Right lobe of liver (tissue), 6 donors: ENCODE data around the gene RELB. TPM values are rescaled to one million over a fixed set of nuclear protein-coding genes. Genes with fewer than 3 reads are reported as not detected.

ENCODE experiments used
- ATAC-seq, 4 donors: fragments of 200-7000 bp; cut with Tn5 transposase; one replicate each; pipeline ENCODE4 v1.9.1; 2020; ENCODE audit warnings: mild to moderate bottlenecking in 4 of 4, moderate library complexity in 4 of 4
- DNase-seq, 3 donors: peaks; one replicate each; pipeline ENCODE4 v3.0.0-alpha.2; 2020
- H3K27ac ChIP-seq, 3 donors: fragments of 200-600 bp; one replicate each; pipeline ENCODE4 v1.8.0; 2022
- H3K27me3 ChIP-seq, 2 donors: fragments of 200-600 bp; one replicate each; pipeline ENCODE4 v1.8.0; 2022
- H3K36me3 ChIP-seq, 4 donors: fragments of 200-600 bp; sonication (generic) in 1 of 4; one replicate each; pipeline versions ENCODE4 v1.5.1 to v1.8.0; 2017 to 2022; ENCODE audit warnings: control low read depth in 1 of 4
- H3K4me1 ChIP-seq, 4 donors: fragments of 200-600 bp; sonication (generic) in 1 of 4; one replicate each; pipeline versions ENCODE4 v1.5.1 to v1.8.0; 2017 to 2022; ENCODE audit warnings: control low read depth in 1 of 4
- H3K4me3 ChIP-seq, 3 donors: fragments of 200-600 bp; one replicate each; pipeline ENCODE4 v1.8.0; 2022
- H3K9me3 ChIP-seq, 4 donors: fragments of 200-600 bp; sonication (generic) in 1 of 4; one replicate each; pipeline versions ENCODE4 v1.5.1 to v1.8.0; 2017 to 2022; ENCODE audit warnings: control low read depth in 1 of 4
- CTCF ChIP-seq, 4 donors: fragments of 200-600 bp in 3 of 4; fragments of 450-650 bp in 1 of 4; IDR thresholded peaks; one replicate each; pipeline versions ENCODE4 v1.5.1 to v1.8.0; 2016 to 2022; ENCODE audit warnings: antibody characterized with exemption in 4 of 4, mild to moderate bottlenecking in 2 of 4
- POLR2A ChIP-seq: fragments of 450-650 bp; IDR thresholded peaks from one replicate; pipeline ENCODE4 v1.6.1; 2017; ENCODE audit warnings: antibody characterized with exemption, mild to moderate bottlenecking
- WGBS: methylation state at CpG from one replicate; pipeline ENCODE4 v1.1.6; 2018; ENCODE audit warnings: low coverage, low lambda C conversion rate; ENCODE audit not compliant: insufficient coverage; ENCODE audit errors: missing lambda C conversion rate; 5-methylcytosine and 5-hydroxymethylcytosine counted together
- intact Hi-C, 2 donors: fragments of 100-400 bp; cut with DNase I; formaldehyde crosslinking; loops; one replicate each; pipeline versions ENCODE4 v1.11.2 to v1.14.1; 2022
- total RNA-seq, 6 experiments: library from RNA; depleted of rRNA in 2 of 6; stranded (reverse); fragments of >200 nt in 2 of 6; fragmentation: NEBNext Ultra II Directional in 3 of 6; extraction: Animal tissue kit (Norgen Biotek cat#: 25700) in 3 of 6; gene quantifications; one replicate each; pipeline versions ENCODE4 v1.1.0 to v1.2.4, GENCODE V29; 2016 to 2023
- donor health status: DM: no; HTN: yes; CAD: no.
- donor health status: DM: no; HTN: no; CAD: no.
- donor health status: DM: no; HTN: no; CAD: no.
- donor health status: DM: no; HTN: yes; CAD: no.
- donor health status: DM: no; HTN: yes; CAD: no.

Gene RELB
- total RNA-seq, 6 experiments from 2014 or later: 1.2 to 21.4 (median 7.2) TPM

GRCh38 chr19:45076851-45077730 is 75.8 kb downstream of the RELB start:
- H3K4me1 ChIP-seq: peaks cover 0 to 29% (median 5%) of the 10 kb centered on the region in 4 donors
- no peaks in the 10 kb centered on the region for H3K27me3 ChIP-seq
- intact Hi-C loops: no loop called here
- TF ChIP-seq POLR2A: no peak
- no peak for TF ChIP-seq CTCF (IDR thresholded peaks at IDR 0.05)
- no peak overlapping the region for H3K27ac ChIP-seq
- no peaks in the 10 kb centered on the region for H3K9me3 ChIP-seq
- ATAC-seq: no peak
- no peak for DNase-seq
- peak overlapping the region in 2 of 3 donors; percentile 24 to 56 for H3K4me3 ChIP-seq
- WGBS: 70% methylated on average over 9 of the region's 15 CpGs
- H3K36me3 ChIP-seq: no peaks in the 10 kb centered on the region

DNA sequence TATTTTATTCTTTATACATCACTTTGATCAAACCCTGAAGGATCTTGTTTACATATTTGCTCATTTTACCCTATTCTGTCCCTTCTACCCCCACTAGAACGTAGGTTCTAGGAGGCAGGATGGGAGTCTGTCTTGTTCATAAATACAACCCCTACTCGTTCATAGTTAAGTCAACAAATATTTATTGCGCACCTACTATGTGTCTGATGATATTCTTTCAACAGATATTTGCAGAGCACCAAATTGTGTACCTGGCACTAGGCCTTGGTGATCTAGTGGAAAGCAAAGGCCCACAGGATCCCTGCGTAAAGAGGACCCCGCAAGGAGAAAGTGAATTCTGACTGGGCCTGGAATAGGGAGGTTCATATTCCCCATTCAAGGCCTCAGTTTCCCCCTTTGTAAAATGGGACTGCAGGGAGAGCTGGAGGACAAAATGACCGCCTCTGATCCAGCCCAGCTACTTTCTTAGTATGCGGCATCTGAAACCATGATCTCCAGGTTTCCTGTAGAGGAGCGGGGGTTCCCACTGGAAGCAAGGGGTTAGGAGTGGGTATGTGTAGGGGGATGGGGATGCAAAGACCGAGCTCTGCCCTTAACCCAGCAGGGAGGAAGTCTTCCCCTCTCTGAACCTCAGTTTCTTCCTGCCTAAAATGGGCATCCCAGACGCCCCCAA is 77.3 kb downstream of the RELB start:
- ATAC-seq: no peak
- no peak for DNase-seq
- intact Hi-C loops: no loop called here
- peak overlapping the region; percentile 66 to 95 (median 86) for H3K4me3 ChIP-seq
- 56% methylated on average over 8 of the region's 10 CpGs for WGBS
- H3K27ac ChIP-seq: peak overlapping the region in 1 of 3 donors; percentile 54
- H3K36me3 ChIP-seq: no peaks in the 10 kb centered on the region
- H3K9me3 ChIP-seq: no peaks in the 10 kb centered on the region
- H3K27me3 ChIP-seq: no peaks in the 10 kb centered on the region
- H3K4me1 ChIP-seq: peaks cover 0 to 29% (median 5%) of the 10 kb centered on the region in 4 donors
- no peak for TF ChIP-seq POLR2A
- no peak for TF ChIP-seq CTCF (IDR thresholded peaks at IDR 0.05)

DNA sequence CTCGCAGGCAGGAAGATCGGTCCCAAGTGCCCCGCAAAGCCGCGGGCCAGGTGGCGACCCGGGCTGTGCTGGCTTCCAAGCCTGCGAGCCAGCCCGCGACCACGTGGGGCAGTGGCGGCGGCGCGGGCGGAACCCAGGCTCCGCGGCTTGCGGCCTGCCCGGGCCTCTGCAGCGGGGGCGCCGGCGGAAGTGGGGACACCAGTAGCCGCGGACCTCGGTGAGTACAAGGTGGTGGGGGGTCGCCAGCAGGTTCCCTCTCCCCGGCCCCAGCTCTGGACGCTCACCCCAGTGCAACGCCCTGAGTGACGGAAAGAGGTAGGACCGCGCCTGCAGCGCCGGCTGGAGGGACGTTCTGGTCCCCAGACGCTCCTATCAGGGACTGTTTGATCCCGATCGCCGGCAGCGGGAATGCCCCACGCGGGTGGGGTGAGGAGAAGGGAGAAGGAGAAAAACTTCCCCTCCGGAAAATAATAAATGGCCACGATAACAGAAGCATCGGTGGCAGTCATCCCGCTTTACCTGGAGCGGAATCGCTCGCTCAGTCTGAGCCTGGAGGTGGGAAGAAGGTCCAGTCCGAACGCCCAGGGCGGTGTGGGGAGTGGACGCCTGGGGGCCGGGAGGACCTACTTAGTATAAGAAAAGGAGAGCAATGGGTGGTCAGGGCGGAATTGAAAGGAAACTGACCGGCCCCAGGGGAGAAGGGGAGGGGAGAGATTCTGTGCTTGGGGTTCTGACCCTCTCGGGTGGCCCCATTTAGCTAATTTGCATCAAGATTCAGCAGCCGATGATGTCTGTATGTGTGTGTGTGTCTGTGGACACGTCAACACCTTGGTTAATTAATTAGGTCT is 78.0 kb downstream of the RELB start, which contains the start of gene GEMIN7:
Gene GEMIN7 (plus strand): TSS at position 198 of the 848 bp plus-strand sequence. CDS start 10,855 bp downstream, outside the sequence.
- Histone ChIP-seq H3K36me3 (no peaks in the 10 kb centered on the region), H3K4me1 (peaks cover 0 to 29% (median 5%) of the 10 kb centered on the region in 4 donors), H3K9me3 (no peaks in the 10 kb centered on the region), H3K4me3 (peak within 1 kb of the TSS; percentile 66 to 95 (median 86)), H3K27ac (peak within 1 kb of the TSS; percentile 10 to 54 (median 33)), H3K27me3 (no peaks in the 10 kb centered on the region)
- ATAC-seq (peak; percentile 79 to 84 (median 81)), DNase-seq (peak; percentile 74 to 75 (median 74))
- intact Hi-C loops: no loop called here
- TF ChIP-seq POLR2A (peak; percentile 34), CTCF (IDR thresholded peaks at IDR 0.05) (peak in 1 of 4 donors; percentile 15)
- 1% methylated on average over 25 of the region's 61 CpGs for WGBS

DNA sequence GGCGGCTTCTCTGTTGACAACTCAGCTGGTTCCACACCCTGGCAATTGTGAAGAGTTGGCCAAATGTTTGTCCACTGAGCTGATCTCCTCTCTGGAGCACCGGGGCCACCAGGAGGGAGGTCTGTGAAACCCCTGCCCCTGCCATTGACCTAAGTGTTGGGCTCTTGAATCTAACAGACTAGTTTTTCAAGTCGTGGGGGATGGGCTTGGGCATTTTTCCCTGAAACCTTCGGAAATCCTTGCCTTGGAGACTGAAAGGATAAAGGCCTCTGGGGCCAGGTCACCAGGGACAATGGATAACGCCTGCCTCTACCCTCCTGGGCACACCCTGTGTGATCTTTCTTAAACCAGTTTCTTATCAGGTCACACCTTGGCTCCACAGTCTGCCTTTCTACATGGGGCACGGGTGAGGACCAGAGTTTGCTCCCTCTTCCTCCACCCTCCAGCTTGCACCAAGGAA is 78.7 kb downstream of the RELB start:
- Histone ChIP-seq H3K27ac (peak overlapping the region in 1 of 3 donors; percentile 54), H3K27me3 (no peaks in the 10 kb centered on the region), H3K4me1 (peaks cover 0 to 29% (median 5%) of the 10 kb centered on the region in 4 donors), H3K4me3 (peak overlapping the region; percentile 66 to 95 (median 86)), H3K9me3 (no peaks in the 10 kb centered on the region), H3K36me3 (no peaks in the 10 kb centered on the region)
- ATAC-seq: no peak
- TF ChIP-seq POLR2A (no peak), CTCF (IDR thresholded peaks at IDR 0.05) (no peak)
- 5% methylated on average over 5 of the region's 6 CpGs for WGBS
- no peak for DNase-seq
- intact Hi-C loops: no loop called here
